Measurements from ENCODE around the gene WHRN. TPM values are rescaled to one million over a fixed set of nuclear protein-coding genes. Genes with fewer than 3 reads are reported as not detected.
A peak's percentile ranks its signal among the peaks of the same experiment; 100 is the strongest.

The WHRN gene
- total and polyA plus RNA-seq, 2 donors (not counting 1 experiment from before 2014, with no cell fraction given), result 19.4 to 95.7 TPM

GRCh38 chr9:114434878-114435311 lies 70.4 kb downstream of the WHRN start:
- Histone ChIP-seq H3K4me2 (replicated peaks; ENCODE audit: low read depth, low read length, poor library complexity, severe bottlenecking) (no peak overlapping the region), H3K4me3 (ENCODE audit: control extremely low read depth in 1 of 5, extremely low read depth in 1 of 5, insufficient read depth in 1 of 5, low read depth in 2 of 5, low read length in 4 of 5) (no peak overlapping the region), H3K36me3 (replicated peaks in 1 of 2; ENCODE audit: control extremely low read depth in 1 of 2, control insufficient read depth in 1 of 2, extremely low read depth in 1 of 2, insufficient read depth in 2 of 2, low read length in 1 of 2) (no peaks in the 10 kb centered on the region), H3K79me2 (ENCODE audit: control insufficient read depth, insufficient read depth, low read length) (no peaks in the 10 kb centered on the region), H4K20me1 (ENCODE audit: control insufficient read depth, insufficient read depth, low read length, poor library complexity, severe bottlenecking) (no peaks in the 10 kb centered on the region), H3K4me1 (ENCODE audit: control insufficient read depth in 2 of 2, insufficient read depth in 2 of 2, low read length in 2 of 2) (no peaks in the 10 kb centered on the region), H3K9ac (ENCODE audit: low read length) (no peak overlapping the region), H3K9me3 (ENCODE audit: control extremely low read depth in 1 of 3, control insufficient read depth in 2 of 3, insufficient read depth in 1 of 3, low read length in 2 of 3) (no peaks in the 10 kb centered on the region), H2AFZ (ENCODE audit: insufficient read depth, low read depth, low read length, poor library complexity, severe bottlenecking) (peak overlapping the region; percentile 5), H3K27me3 (replicated peaks in 1 of 4; ENCODE audit: control extremely low read depth in 1 of 4, control insufficient read depth in 3 of 4, insufficient read depth in 4 of 4, low read length in 3 of 4) (peaks cover 0 to under 1% (median 0%) of the 10 kb centered on the region in 4 experiments), H3K27ac (ENCODE audit: low read length in 2 of 2) (no peak overlapping the region)
- ChIA-PET CTCF (interaction anchor here (0.6 to 9.8 kb wide), 30 partner anchors 8 to 580 kb away, joined by 3 to 212 read pairs (median 4); partner anchors contain the start of genes ATP6V1G1, TEX53 and WHRN), POLR2A (interaction anchor here (2.0 kb wide), 1 partner anchor 14 kb away, joined by 4 read pairs; no protein-coding TSS in a partner anchor)
- Mint-ChIP-seq H3K4me1 (peaks cover 2% of the 10 kb centered on the region), H3K9me3 (ENCODE audit: insufficient read depth) (no peaks in the 10 kb centered on the region), H3K27ac (no peak overlapping the region), H3K27me3 (peaks cover 5% of the 10 kb centered on the region), H3K4me3 (no peak overlapping the region)
- ATAC-seq (ENCODE audit: low read depth) (peak; percentile 76), DNase-seq (peak; percentile 70)
- 54% methylated on average over 8 of the region's 9 CpGs for WGBS (ENCODE audit: insufficient coverage)
- intact Hi-C loops (cut with micrococcal nuclease), result loop anchor here (1.0 to 10.0 kb wide), 4 partner anchors 16 to 580 kb away; no protein-coding TSS in a partner anchor
- TF ChIP-seq CTCF (IDR thresholded peaks at IDR 0.05), result peak; percentile 72
- no peak for TF ChIP-seq EZH2 (IDR thresholded peaks at IDR 0.05; ENCODE audit: borderline replicate concordance, insufficient read depth, low read depth, low read length, poor library complexity, severe bottlenecking)

GRCh38 chr9:114433720-114434255 lies 71.5 kb downstream of the WHRN start:
- Mint-ChIP-seq H3K4me3 (no peak overlapping the region), H3K4me1 (peaks cover 2% of the 10 kb centered on the region), H3K27me3 (peaks cover 7% of the 10 kb centered on the region), H3K27ac (no peak overlapping the region), H3K9me3 (ENCODE audit: insufficient read depth) (no peaks in the 10 kb centered on the region)
- ChIA-PET CTCF (interaction anchor here (0.8 to 9.8 kb wide), 18 partner anchors 12 to 248 kb away, joined by 3 to 212 read pairs (median 9); partner anchors contain the start of genes ATP6V1G1, TEX48, TEX53 and WHRN), POLR2A (interaction anchor here (2.0 kb wide), 1 partner anchor 15 kb away, joined by 4 read pairs; no protein-coding TSS in a partner anchor)
- Histone ChIP-seq H2AFZ (ENCODE audit: insufficient read depth, low read depth, low read length, poor library complexity, severe bottlenecking) (no peak overlapping the region), H3K27ac (ENCODE audit: low read length in 2 of 2) (no peak overlapping the region), H3K4me3 (ENCODE audit: control extremely low read depth in 1 of 5, extremely low read depth in 1 of 5, insufficient read depth in 1 of 5, low read depth in 2 of 5, low read length in 4 of 5) (no peak overlapping the region), H3K4me2 (replicated peaks; ENCODE audit: low read depth, low read length, poor library complexity, severe bottlenecking) (no peak overlapping the region), H3K4me1 (ENCODE audit: control insufficient read depth in 2 of 2, insufficient read depth in 2 of 2, low read length in 2 of 2) (no peaks in the 10 kb centered on the region), H4K20me1 (ENCODE audit: control insufficient read depth, insufficient read depth, low read length, poor library complexity, severe bottlenecking) (no peaks in the 10 kb centered on the region), H3K9me3 (ENCODE audit: control extremely low read depth in 1 of 3, control insufficient read depth in 2 of 3, insufficient read depth in 1 of 3, low read length in 2 of 3) (no peaks in the 10 kb centered on the region), H3K9ac (ENCODE audit: low read length) (no peak overlapping the region), H3K36me3 (replicated peaks in 1 of 2; ENCODE audit: control extremely low read depth in 1 of 2, control insufficient read depth in 1 of 2, extremely low read depth in 1 of 2, insufficient read depth in 2 of 2, low read length in 1 of 2) (no peaks in the 10 kb centered on the region), H3K27me3 (replicated peaks in 1 of 4; ENCODE audit: control extremely low read depth in 1 of 4, control insufficient read depth in 3 of 4, insufficient read depth in 4 of 4, low read length in 3 of 4) (peaks cover 0 to 3% (median 0%) of the 10 kb centered on the region in 4 experiments), H3K79me2 (ENCODE audit: control insufficient read depth, insufficient read depth, low read length) (no peaks in the 10 kb centered on the region)
- intact Hi-C loops (cut with micrococcal nuclease), result loop anchor here (1.0 to 10.0 kb wide), 3 partner anchors 74 to 581 kb away; no protein-coding TSS in a partner anchor
- DNase-seq (no peak), ATAC-seq (ENCODE audit: low read depth) (no peak)
- WGBS (ENCODE audit: insufficient coverage), result 23% methylated on average over 5 of the region's 6 CpGs
- TF ChIP-seq EZH2 (IDR thresholded peaks at IDR 0.05; ENCODE audit: borderline replicate concordance, insufficient read depth, low read depth, low read length, poor library complexity, severe bottlenecking) (no peak), CTCF (IDR thresholded peaks at IDR 0.05) (no peak)
